HCT116 (cell line): ENCODE data around the gene RANGAP1. TPM values are rescaled to one million over a fixed set of nuclear protein-coding genes. Genes with fewer than 3 reads are reported as not detected.

Experiments used
- ATAC-seq: fragments of 200-7000 bp; cut with Tn5 transposase; 2 replicates; pipeline ENCODE4 v1.9.1; 2020; ENCODE audit warnings: mild to moderate bottlenecking, moderate library complexity
- BruUV-seq: library from RNA; stranded (reverse); fragments of 400-500 nt; replicated peaks from 2 replicates; lab custom pipeline; 2021; lab: Mats Ljungman, UMichigan
- CTCF ChIA-PET: fragments of 300-600 bp; sonication (Branson Sonifier 250); formaldehyde crosslinking; loops from one replicate; lab custom pipeline; 2021; ENCODE audit warnings: antibody characterized with exemption; lab: Charles Lee
- POLR2A ChIA-PET: fragments of 300-600, 350-600 bp; sonication (Branson Sonifier 250); formaldehyde crosslinking; loops from one replicate; lab custom pipeline; 2021; ENCODE audit warnings: antibody characterized with exemption; lab: Charles Lee
- RAD21 ChIA-PET, 2 experiments: fragments of 300-600 bp; sonication (Branson Sonifier 250); formaldehyde crosslinking; loops; one replicate each; lab custom pipeline; 2023; ENCODE audit warnings: low total read pairs in 2 of 2; ENCODE audit not compliant: uncharacterized antibody in 2 of 2, unreplicated experiment in 2 of 2, low non-redundant PET in 1 of 2; lab: Charles Lee
- DNase-seq: peaks from one replicate; pipeline ENCODE4 v3.0.0-alpha.2; 2010; ENCODE audit warnings: low read depth, low spot score
- H2AFZ ChIP-seq: fragments of 200-600 bp; shearing (Covaris generic), sonication (generic); 2 replicates; pipeline ENCODE4 v1.6.1; 2017; ENCODE audit warnings: low read depth, mixed run types, mixed read lengths, antibody characterized with exemption, low read length; ENCODE audit not compliant: poor library complexity, severe bottlenecking
- H3K27ac ChIP-seq: 2 replicates; pipeline ENCODE4 v1.5.1; 2012; ENCODE audit warnings: low read depth, low read length
- H3K27me3 ChIP-seq: fragments of 200-600 bp; sonication (generic); 2 replicates; pipeline ENCODE4 v1.6.1; 2016; ENCODE audit warnings: mixed run types, low read length, mixed read lengths; ENCODE audit not compliant: insufficient read depth
- H3K36me3 ChIP-seq, 2 experiments: fragments of 200-500 bp in 1 of 2; fragments of 200-600 bp in 1 of 2; sonication (Bioruptor generic) in 1 of 2; sonication (generic) in 1 of 2; 2 replicates each; pipeline versions ENCODE4 v1.5.1 to v1.6.1; 2014 to 2016; ENCODE audit warnings: low read length in 2 of 2, inconsistent platforms in 1 of 2, mixed read lengths in 1 of 2, mixed run types in 1 of 2; ENCODE audit not compliant: insufficient read depth in 2 of 2, control insufficient read depth in 1 of 2
- H3K4me1 ChIP-seq, 2 experiments: fragments of 200-600 bp in 1 of 2; sonication (generic) in 1 of 2; 2 replicates each; pipeline versions ENCODE4 v1.5.1 to v1.6.1; 2012 to 2017; ENCODE audit warnings: low read length in 2 of 2, inconsistent platforms in 1 of 2, mild to moderate bottlenecking in 1 of 2, mixed read lengths in 1 of 2, mixed run types in 1 of 2, moderate library complexity in 1 of 2; ENCODE audit not compliant: insufficient read depth in 2 of 2, control insufficient read depth in 1 of 2
- H3K4me2 ChIP-seq: fragments of 200-600 bp; sonication (generic); 2 replicates; pipeline ENCODE4 v1.6.1; 2017; ENCODE audit warnings: mixed run types, low read length, mixed read lengths
- H3K4me3 ChIP-seq, 2 experiments: fragments of 200-600 bp in 1 of 2; sonication (generic) in 1 of 2; replicated peaks in 1 of 2; 2 replicates each; pipeline ENCODE4 v1.5.1; 2011 to 2016; ENCODE audit warnings: low read length in 2 of 2, control low read depth in 1 of 2, low read depth in 1 of 2, mild to moderate bottlenecking in 1 of 2, mixed read lengths in 1 of 2, mixed run types in 1 of 2
- H3K79me2 ChIP-seq: fragments of 200-600 bp; sonication (generic); 2 replicates; pipeline ENCODE4 v1.6.1; 2017; ENCODE audit warnings: mild to moderate bottlenecking, mixed run types, low read length, moderate library complexity, mixed read lengths; ENCODE audit not compliant: insufficient read depth
- H3K9ac ChIP-seq: fragments of 200-600 bp; sonication (generic); 2 replicates; pipeline ENCODE4 v1.6.1; 2016; ENCODE audit warnings: low read length, mixed read lengths
- H3K9me2 ChIP-seq: fragments of 200-600 bp; sonication (generic), shearing (Covaris generic); 2 replicates; pipeline ENCODE4 v1.6.1; 2017; ENCODE audit warnings: mixed run types, mild to moderate bottlenecking, moderate library complexity; ENCODE audit not compliant: insufficient read depth
- H3K9me3 ChIP-seq, 2 experiments: fragments of 200-500 bp in 1 of 2; fragments of 200-600 bp in 1 of 2; sonication (Bioruptor generic) in 1 of 2; sonication (generic) in 1 of 2; 2 replicates each; pipeline ENCODE4 v1.6.1; 2014 to 2017; ENCODE audit warnings: low read length in 2 of 2, mixed read lengths in 2 of 2, inconsistent platforms in 1 of 2, low read depth in 1 of 2, mild to moderate bottlenecking in 1 of 2, mixed run types in 1 of 2, moderate library complexity in 1 of 2; ENCODE audit not compliant: control insufficient read depth in 1 of 2, insufficient read depth in 1 of 2
- H4K20me1 ChIP-seq: fragments of 200-600 bp; sonication (generic), shearing (Covaris generic); 2 replicates; pipeline ENCODE4 v1.6.1; 2017; ENCODE audit warnings: mixed run types, mild to moderate bottlenecking, moderate library complexity; ENCODE audit not compliant: insufficient read depth
- EGR1 ChIP-seq: IDR thresholded peaks from 2 replicates; pipeline ENCODE4 v1.6.1; 2012; ENCODE audit warnings: low read depth
- EZH2 ChIP-seq: fragments of 200-600 bp; sonication (generic); IDR thresholded peaks from 2 replicates; pipeline ENCODE4 v1.6.1; 2017; ENCODE audit warnings: antibody characterized with exemption, mixed run types
- EZH2phosphoT487 ChIP-seq: fragments of 200-600 bp; IDR thresholded peaks from 2 replicates; pipeline ENCODE4 v1.6.1; 2018; ENCODE audit warnings: antibody characterized with exemption, borderline replicate concordance
- SIN3A ChIP-seq: IDR thresholded peaks from 2 replicates; pipeline ENCODE4 v1.6.1; 2012; ENCODE audit warnings: low read depth
- YY1 ChIP-seq: IDR thresholded peaks from 2 replicates; pipeline ENCODE4 v1.6.1; 2011; ENCODE audit warnings: low read length, low read depth, moderate library complexity, mild to moderate bottlenecking; ENCODE audit not compliant: insufficient replicate concordance; ENCODE audit errors: extremely low read depth
- intact Hi-C: fragments of 100-400 bp; cut with micrococcal nuclease; formaldehyde crosslinking; loops from 2 replicates; pipeline ENCODE4 v1.10.0; 2022
- total RNA-seq: library from RNA; stranded (reverse); gene quantifications from one replicate; pipeline ENCODE4 v1.2.1, GENCODE V29; 2021; ENCODE audit not compliant: unreplicated experiment
- TF ChIP-seq, protein P1 (sequence below): IDR thresholded peaks from 2 replicates; pipeline ENCODE4 v1.6.1; 2012
- TF ChIP-seq, protein P2 (sequence below), 3 experiments: fragments of 200-600 bp in 1 of 3; sonication (generic) in 1 of 3; IDR thresholded peaks in 2 of 3; conservative IDR thresholded peaks in 1 of 3; 2 replicates each; pipeline ENCODE4 v1.5.1; 2012 to 2017; ENCODE audit warnings: low read depth in 2 of 3, low read length in 2 of 3, antibody characterized with exemption in 1 of 3, borderline replicate concordance in 1 of 3, control low read depth in 1 of 3, mild to moderate bottlenecking in 1 of 3, mixed read lengths in 1 of 3, mixed run types in 1 of 3, moderate library complexity in 1 of 3; ENCODE audit not compliant: insufficient read depth in 1 of 3

The RANGAP1 gene
- total RNA-seq, 1 experiment from 2014 or later = 121 TPM

DNA sequence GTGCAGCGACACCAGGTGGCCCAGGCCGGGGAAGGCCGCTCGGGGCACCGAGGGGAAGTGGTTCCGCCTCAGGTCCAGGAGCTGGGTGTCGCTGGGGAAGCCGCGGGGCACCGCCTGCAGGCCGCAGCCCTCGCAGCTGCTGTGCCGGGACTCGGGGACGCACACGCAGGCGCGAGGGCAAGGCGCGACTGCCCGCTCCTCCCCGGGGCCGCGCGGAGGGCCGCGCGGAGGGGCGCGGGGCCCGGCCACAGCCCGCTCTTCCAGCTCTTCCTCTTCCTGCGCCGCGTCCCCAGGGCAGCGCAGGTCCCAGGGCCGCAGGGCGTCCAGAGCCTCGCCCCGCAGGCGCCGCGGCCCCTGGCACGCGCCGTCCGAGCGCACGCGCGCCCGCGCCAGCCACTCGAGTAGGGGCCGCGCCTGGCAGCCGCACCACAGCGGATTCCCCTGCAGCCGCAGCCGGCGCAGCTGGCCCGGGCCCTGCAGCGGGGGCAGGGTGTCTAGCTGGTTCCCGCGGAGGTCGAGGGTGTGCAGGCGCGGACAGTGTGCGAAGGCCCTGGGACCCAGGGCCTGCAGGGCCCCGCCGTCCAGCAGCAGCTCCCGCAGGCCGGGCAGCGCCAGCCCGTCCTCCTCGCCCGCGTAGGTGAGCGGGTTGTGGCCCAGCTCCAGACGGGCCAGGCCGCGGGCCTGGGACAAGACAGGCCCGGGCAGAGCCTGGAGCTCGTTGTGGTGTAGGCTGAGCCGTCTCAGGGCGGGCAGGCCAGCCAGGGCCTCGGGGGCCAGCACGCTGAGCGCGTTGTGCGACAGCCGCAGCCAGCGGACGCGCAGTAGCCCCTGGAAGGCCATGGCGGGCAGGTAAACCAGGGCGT lies 48.0 kb downstream of the RANGAP1 start:
- peak; percentile 71 for ATAC-seq
- H2AFZ ChIP-seq = no peak overlapping the region
- intact Hi-C loops = loop anchor here (2.0 kb wide), 1 partner anchor 315 kb away; no protein-coding TSS in a partner anchor

More for the DNA sequence above, 48.0 kb downstream of the RANGAP1 start:
- Histone ChIP-seq H3K79me2 (no peaks in the 10 kb centered on the region), H3K4me1 (peaks cover 11 to 12% of the 10 kb centered on the region in 2 experiments; a peak in 3 of 4 replicates), H3K9ac (no peak overlapping the region), H3K27ac (no peak overlapping the region)
- RAD21 ChIA-PET = interaction anchor here (1.1 to 2.1 kb wide), 2 partner anchors 315 to 316 kb away, joined by 5 to 13 read pairs; no protein-coding TSS in a partner anchor
- no peak for DNase-seq
- TF ChIP-seq EZH2 (no peak), YY1 (no peak), EZH2phosphoT487 (no peak), SIN3A (no peak), EGR1 (no peak)
- TF ChIP-seq, protein P1, sequence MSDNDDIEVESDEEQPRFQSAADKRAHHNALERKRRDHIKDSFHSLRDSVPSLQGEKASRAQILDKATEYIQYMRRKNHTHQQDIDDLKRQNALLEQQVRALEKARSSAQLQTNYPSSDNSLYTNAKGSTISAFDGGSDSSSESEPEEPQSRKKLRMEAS = no peak
- TF ChIP-seq, protein P2, sequence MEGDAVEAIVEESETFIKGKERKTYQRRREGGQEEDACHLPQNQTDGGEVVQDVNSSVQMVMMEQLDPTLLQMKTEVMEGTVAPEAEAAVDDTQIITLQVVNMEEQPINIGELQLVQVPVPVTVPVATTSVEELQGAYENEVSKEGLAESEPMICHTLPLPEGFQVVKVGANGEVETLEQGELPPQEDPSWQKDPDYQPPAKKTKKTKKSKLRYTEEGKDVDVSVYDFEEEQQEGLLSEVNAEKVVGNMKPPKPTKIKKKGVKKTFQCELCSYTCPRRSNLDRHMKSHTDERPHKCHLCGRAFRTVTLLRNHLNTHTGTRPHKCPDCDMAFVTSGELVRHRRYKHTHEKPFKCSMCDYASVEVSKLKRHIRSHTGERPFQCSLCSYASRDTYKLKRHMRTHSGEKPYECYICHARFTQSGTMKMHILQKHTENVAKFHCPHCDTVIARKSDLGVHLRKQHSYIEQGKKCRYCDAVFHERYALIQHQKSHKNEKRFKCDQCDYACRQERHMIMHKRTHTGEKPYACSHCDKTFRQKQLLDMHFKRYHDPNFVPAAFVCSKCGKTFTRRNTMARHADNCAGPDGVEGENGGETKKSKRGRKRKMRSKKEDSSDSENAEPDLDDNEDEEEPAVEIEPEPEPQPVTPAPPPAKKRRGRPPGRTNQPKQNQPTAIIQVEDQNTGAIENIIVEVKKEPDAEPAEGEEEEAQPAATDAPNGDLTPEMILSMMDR (IDR thresholded peaks at IDR 0.05 in 2 of 3, conservative IDR thresholded peaks at IDR 0.05 in 1 of 3; ENCODE audit: borderline replicate concordance in 1 of 3, insufficient read depth in 1 of 3, low read depth in 2 of 3, low read length in 2 of 3) = peak; percentile 18 to 42 (median 28); a peak in 4 of 6 replicates
- TF ChIP-seq, all 23 proteins: peak for 1
- no peak overlapping the region for H3K4me3 ChIP-seq
- no peaks in the 10 kb centered on the region for H3K36me3 ChIP-seq
- CTCF ChIA-PET = no interaction called here
- no peaks in the 10 kb centered on the region for H3K9me2 ChIP-seq
- no peaks in the 10 kb centered on the region for H3K9me3 ChIP-seq
- no peak overlapping the region for H3K4me2 ChIP-seq
- BruUV-seq = no TSS peak
- H4K20me1 ChIP-seq = peaks cover 4% of the 10 kb centered on the region; the same call in 1 of the 2 replicates
- no peaks in the 10 kb centered on the region for H3K27me3 ChIP-seq
- POLR2A ChIA-PET = interaction anchor here (0.6 kb wide), 1 partner anchor 11 kb away, joined by 3 read pairs; no protein-coding TSS in a partner anchor
